Activated T-cell treated with anti-CD3 and anti-CD28 coated beads for 4 hours (primary cell): ENCODE measurements around the gene KLHDC2.
"Not testable (repeated sequence)": the region's sequence is repeated elsewhere in the genome, so short reads cannot be mapped to it uniquely, and the experiment has no call there.

ENCODE experiments used
- DNase-seq: peaks from one replicate; pipeline ENCODE4 v3.0.0-alpha.2; 2020

The KLHDC2 gene

GRCh38 chr14:49767571-49768300 lies at the start of gene KLHDC2:
TSS of gene KLHDC2 (plus strand) at chr14:49768153. CDS start at chr14:49768469, 316 bp downstream.
- DNase-seq, result peak; percentile 73

DNA sequence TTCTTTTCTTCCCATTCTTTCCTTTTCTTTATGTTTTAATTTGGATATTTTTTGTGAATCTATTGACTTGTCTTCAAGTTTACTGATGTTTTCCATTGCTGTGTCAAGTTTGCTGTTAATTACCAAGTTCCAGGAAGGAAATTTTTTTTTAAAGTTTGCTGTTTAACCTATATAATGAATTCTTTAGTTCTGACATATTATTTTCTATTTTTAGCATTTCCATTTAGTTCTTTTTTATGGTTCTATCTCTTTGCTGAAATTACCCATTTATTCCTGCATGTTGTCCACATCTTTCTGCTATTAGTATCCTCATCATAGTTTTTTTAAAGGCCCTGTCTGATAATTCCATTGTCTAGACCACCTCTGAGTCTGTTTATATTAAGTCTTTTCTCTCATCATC lies 47.2 kb upstream of the KLHDC2 start:
- DNase-seq, result no peak

- DNase-seq, result not testable (repeated sequence)
Observed at GRCh38 chr14:49721733-49722435, 46.1 kb upstream of the KLHDC2 start.

GRCh38 chr14:49727171-49727570 lies 40.8 kb upstream of the KLHDC2 start:
- no peak for DNase-seq

- no peak for DNase-seq
Observed at GRCh38 chr14:49732896-49733295, 35.1 kb upstream of the KLHDC2 start.

DNA sequence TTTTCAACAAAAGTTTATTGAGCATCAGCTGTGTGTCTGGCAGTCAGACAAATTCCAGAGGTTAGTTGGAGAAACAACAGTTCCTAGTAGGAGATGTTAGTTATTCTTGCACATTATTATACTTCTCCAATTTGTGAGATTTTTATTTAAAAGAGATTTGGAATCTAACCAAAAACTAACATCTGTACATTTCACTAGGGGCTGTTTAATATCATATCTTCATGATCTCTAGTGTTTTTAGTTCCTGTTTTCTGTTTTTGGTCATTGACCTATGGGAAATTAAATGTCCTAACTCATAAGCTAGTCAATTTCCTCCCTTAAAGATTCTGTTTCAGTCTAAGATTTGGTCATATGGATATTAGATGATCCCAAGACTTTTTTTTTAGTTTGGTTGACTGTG lies 34.1 kb upstream of the KLHDC2 start:
- no peak for DNase-seq

DNA sequence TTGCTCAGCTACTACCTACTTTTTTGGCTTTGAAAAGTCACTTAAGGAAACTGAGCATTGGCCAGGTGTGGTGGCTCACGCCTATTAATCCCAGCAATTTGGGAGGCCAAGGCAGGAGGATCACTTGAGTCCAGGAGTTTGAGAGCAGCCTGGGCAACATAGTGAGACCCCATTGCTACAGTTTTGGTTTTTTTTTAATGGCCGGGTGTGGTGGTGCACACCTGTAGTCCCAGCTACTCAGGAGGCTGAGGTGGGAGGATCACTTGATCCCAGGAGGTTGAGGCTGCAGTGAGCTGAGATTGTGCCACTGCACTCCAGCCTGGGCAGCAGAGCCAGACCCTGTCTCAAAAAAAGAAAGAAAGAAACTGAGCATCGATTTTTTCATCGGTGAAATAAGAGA lies 32.3 kb upstream of the KLHDC2 start:
- not testable (repeated sequence) for DNase-seq

- DNase-seq, result no peak
Observed at GRCh38 chr14:49745191-49745590, 22.8 kb upstream of the KLHDC2 start.

DNA sequence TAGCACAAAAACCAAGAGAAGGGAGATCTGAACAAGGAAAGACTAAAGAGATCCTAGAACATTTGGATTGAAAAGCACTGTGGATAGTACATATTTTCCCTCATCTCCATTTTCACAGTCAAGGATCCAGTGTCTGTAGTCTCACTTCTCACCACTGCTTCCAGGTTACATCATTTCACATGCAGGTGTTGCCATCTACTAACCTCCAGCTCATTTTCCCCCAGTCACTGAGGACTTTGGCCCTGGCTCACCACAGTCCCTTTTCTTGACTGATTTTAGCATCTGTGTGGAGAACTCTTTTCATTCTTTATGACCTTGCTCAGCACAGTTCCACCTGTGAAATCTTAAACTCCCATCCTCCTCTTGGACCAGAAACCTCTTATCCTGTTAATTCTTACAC lies 21.5 kb upstream of the KLHDC2 start:
- DNase-seq, result not testable (repeated sequence)

DNA sequence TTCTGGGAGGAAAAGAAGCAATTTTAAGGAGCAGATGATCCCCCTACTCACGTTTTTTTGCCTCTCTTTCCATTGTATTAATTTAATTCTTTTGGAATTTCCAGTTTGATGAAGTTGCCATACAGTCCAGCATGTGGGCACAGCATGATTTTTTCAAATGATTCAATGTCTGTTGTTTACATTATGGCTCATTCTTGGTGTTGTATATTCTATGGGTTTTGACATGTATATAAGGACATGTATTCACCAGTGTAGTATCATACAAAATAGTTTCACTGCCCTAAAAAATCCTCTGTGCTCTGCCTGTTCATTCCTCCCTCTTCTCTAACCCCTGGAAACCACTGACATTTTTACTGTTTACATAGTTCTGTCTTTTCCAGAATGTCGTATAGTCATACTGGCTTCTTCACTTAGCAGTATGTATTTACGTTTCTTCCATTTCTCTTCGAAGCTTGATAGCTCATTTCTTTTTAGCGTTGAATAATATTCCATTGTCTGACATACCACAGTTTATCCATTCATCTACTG lies 13.3 kb upstream of the KLHDC2 start:
- no peak for DNase-seq

GRCh38 chr14:49755378-49755777 lies 12.6 kb upstream of the KLHDC2 start:
- no peak for DNase-seq

DNA sequence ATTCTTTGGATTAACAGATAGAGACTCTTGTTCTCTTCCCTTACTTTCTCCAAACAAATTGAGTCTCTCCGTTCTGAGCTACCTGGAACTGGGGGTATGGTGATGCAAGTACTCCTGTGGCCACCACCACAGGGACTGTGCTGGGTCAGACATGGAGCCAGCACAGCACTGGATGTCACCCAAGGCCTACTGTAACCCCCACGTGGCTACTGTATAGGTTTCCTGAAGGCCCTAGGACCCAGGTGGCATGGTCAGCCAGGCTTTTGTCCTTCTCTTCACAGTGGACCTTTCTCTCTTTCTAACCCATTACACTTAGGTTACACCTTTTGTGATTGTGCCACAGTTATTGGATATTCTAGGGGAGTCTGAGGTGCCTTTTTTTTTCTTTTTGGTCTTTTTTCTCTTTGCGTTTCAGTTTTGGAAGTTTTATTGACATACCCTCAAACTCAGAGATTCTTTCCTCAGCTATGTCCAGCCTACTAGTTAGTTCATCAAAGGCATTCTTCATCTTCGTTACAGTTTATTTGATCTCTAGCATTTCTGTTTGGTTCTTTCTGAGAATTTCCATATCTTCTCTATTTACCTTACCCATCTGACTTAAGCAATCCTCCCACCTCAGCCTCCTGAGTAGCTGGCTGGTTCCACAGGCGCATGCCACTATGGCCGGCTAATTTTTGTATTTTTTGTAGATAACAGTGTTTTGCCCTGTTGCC lies 6.0 kb upstream of the KLHDC2 start:
- DNase-seq, result no peak

DNA sequence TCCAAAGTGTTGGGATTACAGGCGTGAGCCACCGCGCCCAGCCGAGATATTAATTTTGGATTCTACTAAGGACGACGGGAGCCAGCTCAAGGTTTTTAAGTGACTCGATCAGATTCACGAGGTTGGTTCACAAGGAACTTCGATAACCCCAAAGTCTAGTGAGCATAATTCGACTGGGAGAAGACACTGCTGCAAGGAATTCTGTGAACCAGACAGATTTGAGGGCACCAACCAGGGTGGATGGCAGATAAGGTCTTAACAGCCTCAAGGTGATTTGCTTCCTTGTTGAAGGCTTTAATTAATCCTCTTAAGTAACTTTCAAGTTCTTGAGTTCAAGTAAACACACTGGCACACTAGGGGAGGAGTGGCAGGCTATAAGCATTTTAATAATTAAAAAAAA lies 1.1 kb upstream of the KLHDC2 start:
- no peak for DNase-seq

- DNase-seq, result no peak
Observed at GRCh38 chr14:49767270-49767570, 733 bp upstream of the KLHDC2 start.

DNA sequence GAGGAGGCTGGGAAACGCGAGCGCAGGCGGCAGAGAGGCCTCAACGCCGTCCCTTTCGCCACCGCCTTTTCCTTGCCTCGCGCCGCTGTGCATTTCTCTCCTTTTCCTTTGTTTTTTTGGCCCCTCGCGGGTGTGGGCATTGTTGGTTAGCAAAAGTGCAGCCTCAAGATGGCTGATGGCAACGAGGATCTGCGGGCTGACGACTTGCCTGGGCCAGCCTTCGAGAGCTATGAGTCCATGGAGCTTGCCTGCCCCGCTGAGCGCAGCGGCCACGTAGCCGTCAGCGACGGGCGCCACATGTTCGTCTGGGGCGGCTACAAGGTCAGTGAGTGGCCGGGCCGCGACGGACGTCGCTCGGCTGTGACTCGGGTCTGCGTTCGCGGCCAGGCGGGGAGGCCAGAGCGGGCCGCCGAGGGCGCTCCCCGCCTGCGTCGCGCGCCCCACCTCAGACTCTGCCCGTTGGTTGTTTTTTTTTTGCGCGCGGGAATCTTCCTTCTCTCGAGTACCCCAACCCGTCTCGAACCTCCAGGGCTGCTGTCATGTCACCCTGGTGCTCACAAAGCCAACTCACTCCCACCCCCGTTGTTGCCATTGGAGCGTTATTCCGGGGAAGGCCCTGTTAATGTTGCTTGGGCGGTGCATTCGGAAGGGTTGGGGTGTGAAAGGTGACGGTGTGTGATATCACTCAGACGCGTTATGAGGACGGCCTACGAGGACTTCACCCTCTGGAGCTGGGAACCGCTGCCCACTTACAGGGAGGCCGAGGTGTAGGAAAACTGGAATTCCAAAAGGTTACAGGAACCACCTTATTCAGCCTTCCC lies 558 bp downstream of the KLHDC2 start:
- peak; percentile 56 for DNase-seq

DNA sequence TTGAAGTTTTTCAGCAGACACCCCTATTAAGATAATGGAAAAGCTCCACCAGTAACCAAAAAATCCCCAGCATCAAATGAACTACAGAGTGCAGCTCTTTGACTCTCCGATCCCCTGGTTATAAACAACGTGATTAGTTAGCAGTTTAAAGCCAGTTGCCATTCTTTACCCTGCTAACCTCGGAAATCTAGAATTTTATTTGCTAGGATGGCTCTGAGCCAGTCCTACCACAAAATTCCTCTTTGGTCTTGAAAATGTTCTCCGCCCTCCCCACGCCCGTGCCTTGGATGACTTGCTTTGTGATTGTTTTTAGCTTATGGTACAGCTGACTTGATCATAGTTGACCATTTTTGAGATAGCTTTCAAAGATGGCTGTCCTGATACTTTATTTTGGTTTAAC lies 1.2 kb downstream of the KLHDC2 start:
- no peak for DNase-seq

DNA sequence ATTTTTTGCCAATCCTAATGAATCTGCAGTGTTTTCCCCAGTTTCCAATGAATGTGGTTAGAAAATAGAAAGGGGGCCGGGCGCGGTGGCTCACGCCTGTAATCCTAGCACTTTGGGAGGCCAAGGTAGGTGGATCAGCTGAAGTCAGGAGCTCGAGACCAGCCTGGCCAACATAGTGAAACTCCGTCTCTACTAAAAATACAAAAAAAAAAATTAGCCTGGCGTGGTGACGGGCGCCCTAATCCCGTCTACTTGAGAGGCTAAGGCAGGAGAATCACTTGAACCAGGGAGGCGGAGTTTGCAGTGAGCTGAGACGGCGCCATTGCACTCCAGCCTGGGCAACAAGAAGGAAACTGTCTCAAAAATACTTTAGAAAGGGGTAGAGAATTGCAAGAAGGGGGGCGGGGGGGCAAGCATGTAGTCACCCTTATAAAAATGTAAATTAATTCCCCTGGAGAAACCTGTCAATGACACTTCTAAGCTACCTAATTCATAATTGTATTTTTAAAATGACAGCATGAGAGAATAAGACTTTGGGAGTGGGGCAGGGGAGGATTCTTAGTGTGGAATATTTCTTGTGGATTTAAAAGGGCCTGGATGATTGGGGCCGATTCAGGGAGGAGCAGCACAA lies 1.7 kb downstream of the KLHDC2 start:
- DNase-seq, result no peak

DNA sequence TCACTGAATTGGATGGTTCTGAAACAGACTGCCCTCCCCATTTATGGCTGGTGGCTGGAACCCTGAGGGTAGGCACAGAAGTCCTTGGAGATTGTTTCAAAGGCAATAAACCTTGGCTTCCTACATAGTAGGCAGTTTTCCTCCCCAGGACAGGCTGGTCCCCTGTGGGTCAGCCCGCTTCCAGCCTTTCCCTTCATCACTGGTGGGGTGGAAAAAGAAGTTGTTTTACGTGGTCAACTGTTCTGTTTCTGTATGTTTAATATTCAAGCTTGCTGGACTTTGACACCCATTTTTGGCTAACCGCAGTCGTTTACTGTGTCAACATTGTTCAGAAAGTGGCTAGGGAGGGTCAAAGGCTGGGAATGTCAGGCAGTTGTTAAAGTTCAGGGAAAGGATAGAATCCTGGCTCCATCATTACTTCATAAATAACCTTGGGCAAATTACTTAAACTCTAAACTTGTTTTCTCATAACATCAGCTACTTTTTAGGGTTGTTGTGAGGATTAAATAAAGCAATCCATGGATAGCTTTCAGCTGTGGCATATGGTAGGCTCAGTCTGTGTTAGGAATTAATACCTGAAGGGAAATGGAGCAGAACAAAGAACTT lies 2.4 kb downstream of the KLHDC2 start:
- no peak for DNase-seq

DNA sequence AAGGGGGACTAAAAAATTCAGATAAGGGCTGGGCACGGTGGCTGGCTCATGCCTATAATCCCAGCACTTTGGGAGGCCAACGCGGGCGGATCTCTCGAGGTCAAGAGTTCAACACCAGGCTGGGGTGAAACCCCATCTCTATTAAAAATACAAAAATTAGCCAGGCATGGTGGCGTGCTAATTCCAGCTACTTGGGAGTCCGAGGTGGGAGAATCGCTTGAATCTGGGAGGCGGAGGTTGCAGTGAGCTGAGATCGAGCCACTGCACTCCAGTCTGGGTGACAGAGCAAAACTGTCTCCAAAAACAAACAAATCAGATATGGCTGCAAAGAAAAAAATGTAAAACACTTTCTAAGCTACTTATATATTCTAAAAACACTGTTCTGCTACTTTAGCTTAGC lies 3.7 kb downstream of the KLHDC2 start:
- DNase-seq, result not testable (repeated sequence)

DNA sequence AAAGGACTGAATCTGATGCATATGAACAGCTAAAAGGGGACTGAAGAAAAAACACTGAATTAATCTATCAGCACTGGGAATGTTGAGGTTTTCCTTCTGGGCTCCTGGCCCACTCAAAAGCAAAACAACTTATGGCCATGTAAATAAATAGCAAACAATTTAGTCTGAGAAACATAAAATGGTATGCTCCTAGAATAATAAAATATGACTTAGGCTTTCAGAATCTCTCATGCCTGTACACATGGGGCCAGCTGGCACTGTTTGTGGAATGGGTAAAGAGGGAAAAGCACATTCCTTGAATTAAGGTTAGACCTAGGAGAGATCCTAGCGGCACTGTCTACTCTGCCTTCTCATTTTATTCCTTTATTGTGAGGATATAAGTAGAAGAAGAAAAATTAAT lies 6.2 kb downstream of the KLHDC2 start:
- DNase-seq, result no peak

- no peak for DNase-seq
Observed at GRCh38 chr14:49778421-49778820, 10.5 kb downstream of the KLHDC2 start.

GRCh38 chr14:49781040-49781439 lies 13.1 kb downstream of the KLHDC2 start:
- DNase-seq, result not testable (repeated sequence)
